Psoas muscle (tissue), 8 donors: Measurements from ENCODE around the gene STARD9. TPM values are rescaled to one million over a fixed set of nuclear protein-coding genes. Genes with fewer than 3 reads are reported as not detected.

Source experiments
- ATAC-seq, 4 donors: fragments of 200-7000 bp; cut with Tn5 transposase; one replicate each; pipeline ENCODE4 v1.9.1; 2020; ENCODE audit warnings: moderate library complexity in 3 of 4, mild to moderate bottlenecking in 2 of 4
- DNase-seq, 2 donors: peaks; one replicate each; pipeline ENCODE4 v3.0.0-alpha.2; 2020
- H3K27ac ChIP-seq: fragments of 200-600 bp; one replicate; pipeline ENCODE4 v1.8.0; 2022
- H3K27me3 ChIP-seq, 3 donors: fragments of 200-600 bp in 1 of 3; one replicate each; pipeline versions ENCODE4 v1.6.1 to v1.8.0; 2013 to 2022; ENCODE audit warnings: low read length in 2 of 3, mild to moderate bottlenecking in 2 of 3, moderate library complexity in 1 of 3; ENCODE audit not compliant: insufficient read depth in 3 of 3
- H3K36me3 ChIP-seq, 2 donors: fragments of 200-600 bp in 1 of 2; one replicate each; pipeline versions ENCODE4 v1.6.1 to v1.8.0; 2013 to 2022; ENCODE audit warnings: low read depth in 1 of 2, mild to moderate bottlenecking in 1 of 2, moderate library complexity in 1 of 2; ENCODE audit not compliant: insufficient read depth in 1 of 2
- H3K4me1 ChIP-seq: fragments of 200-600 bp; one replicate; pipeline ENCODE4 v1.8.0; 2022
- H3K4me3 ChIP-seq: fragments of 200-600 bp; one replicate; pipeline ENCODE4 v1.8.0; 2022; ENCODE audit warnings: mild to moderate bottlenecking
- H3K9me3 ChIP-seq: fragments of 200-600 bp; one replicate; pipeline ENCODE4 v1.8.0; 2022
- WGBS, 3 donors: extraction: QIAGEN DNeasy Blood & Tissue Kit; methylation state at CpG; one replicate each; pipeline versions ENCODE4 v1.1.6 to v1.1.7; 2013; 5-methylcytosine and 5-hydroxymethylcytosine counted together
- intact Hi-C, 2 donors: fragments of 100-400 bp; cut with DNase I; formaldehyde crosslinking; loops; one replicate each; pipeline versions ENCODE4 v1.11.0 to v1.14.2; 2022
- polyA plus RNA-seq, 3 donors: library from polyadenylated mRNA; stranded (reverse); fragments of 200-250 nt; gene quantifications; one replicate each; pipeline ENCODE4 v1.2.3, GENCODE V29; 2013
- total RNA-seq, 4 donors: library from RNA; stranded (reverse); fragmentation: NEBNext Ultra II Directional in 2 of 4; extraction: Animal tissue kit (Norgen Biotek cat#: 25700) in 2 of 4; gene quantifications; one replicate each; pipeline versions ENCODE4 v1.2.1 to v1.2.4, GENCODE V29; 2021 to 2023
- TF ChIP-seq, protein P1 (sequence below): fragments of 200-600 bp; IDR thresholded peaks from one replicate; pipeline ENCODE4 v1.8.0; 2022; ENCODE audit warnings: antibody characterized with exemption
- donor health status: healthy with polysubstance abuse.
- donor health status: DM: no; HTN: no; CAD: no; lungs with moderate emphysema.
- donor health status: Bipolar disorder and iron deficiency.
- donor health status: healthy.
- donor health status: DM: yes; HTN: yes; CAD: no.
- donor health status: DM: no; HTN: no; CAD: no.
- donor health status: DM: no; HTN: no; CAD: no.
- donor health status: DM: yes; HTN: yes; CAD: no.

The STARD9 gene
- total and polyA plus RNA-seq, 7 donors: 0.65 to 4.1 (median 1.7) TPM

DNA sequence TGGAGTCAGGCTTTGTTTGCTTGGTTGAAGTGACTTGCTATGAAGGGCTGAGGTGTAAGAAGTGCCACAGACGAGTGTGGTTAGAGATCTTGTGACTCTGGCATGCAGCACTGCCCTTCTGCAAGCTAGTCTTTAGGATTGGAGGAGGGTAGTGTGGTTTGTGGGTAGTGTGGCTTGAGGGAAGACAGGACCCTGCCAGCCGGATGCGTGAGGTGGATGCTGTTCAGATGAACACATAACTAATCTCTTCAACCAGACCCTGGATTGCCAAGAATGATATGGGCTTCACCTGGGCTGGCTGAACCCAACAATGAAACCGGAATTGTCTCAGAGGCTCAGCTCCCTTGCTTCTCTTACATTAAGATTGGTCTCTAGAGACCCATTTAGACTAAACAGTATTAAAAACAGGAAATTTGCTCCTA lies 32.7 kb downstream of the STARD9 start:
- intact Hi-C loops: no loop called here
- no peak for DNase-seq

DNA sequence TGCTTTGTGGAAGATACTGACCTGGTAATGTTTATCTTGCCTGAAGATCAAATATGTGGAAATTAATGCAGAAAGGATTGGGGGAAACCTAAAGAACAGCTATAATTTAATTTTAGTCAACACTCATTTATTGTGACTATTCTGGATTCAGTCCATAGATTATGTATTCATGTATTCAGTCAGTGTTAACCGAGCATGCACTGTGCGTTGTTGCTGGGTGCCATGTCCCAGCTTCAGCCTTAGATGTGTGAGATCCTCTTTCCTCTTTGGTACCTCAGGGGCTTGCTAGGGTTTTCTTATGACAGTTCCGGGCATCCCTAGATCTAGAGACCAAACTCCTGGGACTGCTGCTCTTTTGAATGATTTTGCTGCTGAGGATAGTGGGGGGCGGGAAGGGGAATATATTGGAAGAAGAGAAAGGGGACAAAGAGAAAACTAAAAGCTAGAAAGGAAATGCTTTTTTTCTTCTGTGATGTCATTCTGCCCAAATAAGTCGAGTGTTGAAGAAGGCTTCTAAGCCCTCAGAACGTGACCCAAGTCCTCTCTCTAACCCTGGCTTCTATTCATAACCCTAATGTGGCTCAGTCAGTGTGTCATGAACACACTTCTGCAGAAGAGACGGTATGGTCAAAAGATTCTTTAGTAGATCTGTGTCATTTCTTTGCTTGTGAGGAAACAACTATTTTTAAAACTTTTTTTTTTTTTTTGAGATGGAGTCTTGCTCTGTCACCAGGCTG lies 33.5 kb downstream of the STARD9 start:
- intact Hi-C loops: no loop called here
- DNase-seq (no peak), ATAC-seq (no peak)
- WGBS, 3 donors: 69 to 71% (median 71%) methylated on average over 7 of the region's 7 CpGs
- TF ChIP-seq, protein P1, sequence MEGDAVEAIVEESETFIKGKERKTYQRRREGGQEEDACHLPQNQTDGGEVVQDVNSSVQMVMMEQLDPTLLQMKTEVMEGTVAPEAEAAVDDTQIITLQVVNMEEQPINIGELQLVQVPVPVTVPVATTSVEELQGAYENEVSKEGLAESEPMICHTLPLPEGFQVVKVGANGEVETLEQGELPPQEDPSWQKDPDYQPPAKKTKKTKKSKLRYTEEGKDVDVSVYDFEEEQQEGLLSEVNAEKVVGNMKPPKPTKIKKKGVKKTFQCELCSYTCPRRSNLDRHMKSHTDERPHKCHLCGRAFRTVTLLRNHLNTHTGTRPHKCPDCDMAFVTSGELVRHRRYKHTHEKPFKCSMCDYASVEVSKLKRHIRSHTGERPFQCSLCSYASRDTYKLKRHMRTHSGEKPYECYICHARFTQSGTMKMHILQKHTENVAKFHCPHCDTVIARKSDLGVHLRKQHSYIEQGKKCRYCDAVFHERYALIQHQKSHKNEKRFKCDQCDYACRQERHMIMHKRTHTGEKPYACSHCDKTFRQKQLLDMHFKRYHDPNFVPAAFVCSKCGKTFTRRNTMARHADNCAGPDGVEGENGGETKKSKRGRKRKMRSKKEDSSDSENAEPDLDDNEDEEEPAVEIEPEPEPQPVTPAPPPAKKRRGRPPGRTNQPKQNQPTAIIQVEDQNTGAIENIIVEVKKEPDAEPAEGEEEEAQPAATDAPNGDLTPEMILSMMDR: no peak
- Histone ChIP-seq H3K36me3 (no peaks in the 10 kb centered on the region), H3K4me3 (no peak overlapping the region), H3K27ac (peak overlapping the region; percentile 21), H3K9me3 (no peaks in the 10 kb centered on the region), H3K27me3 (no peaks in the 10 kb centered on the region), H3K4me1 (peaks cover 30% of the 10 kb centered on the region)

More for the DNA sequence above, 32.7 kb downstream of the STARD9 start:
- Histone ChIP-seq H3K27ac (no peak overlapping the region), H3K9me3 (no peaks in the 10 kb centered on the region), H3K4me1 (peaks cover 30% of the 10 kb centered on the region), H3K36me3 (no peaks in the 10 kb centered on the region), H3K4me3 (no peak overlapping the region), H3K27me3 (no peaks in the 10 kb centered on the region)
- WGBS, 3 donors: 52 to 68% (median 62%) methylated on average over 4 of the region's 4 CpGs
- TF ChIP-seq, protein P1: no peak
- ATAC-seq: no peak

DNA sequence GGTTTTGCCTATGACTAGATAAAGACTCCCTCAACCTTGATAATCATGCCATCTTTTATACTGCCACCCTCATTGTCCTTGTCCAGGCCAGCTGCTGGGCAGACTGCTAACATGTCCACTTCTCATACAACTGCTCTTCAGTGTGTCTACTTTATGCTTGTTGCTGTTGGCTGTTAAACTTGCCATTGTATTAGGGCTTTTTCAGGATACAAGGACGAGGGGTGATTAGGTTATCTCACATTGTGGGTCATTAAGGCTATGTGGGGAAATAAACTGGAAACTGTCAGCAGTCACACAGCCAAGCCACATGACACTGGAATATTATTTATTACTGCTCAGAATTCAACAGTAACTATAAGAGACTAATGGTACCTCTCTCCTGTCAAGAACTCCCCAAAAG lies 36.1 kb downstream of the STARD9 start:
- Histone ChIP-seq H3K9me3 (no peaks in the 10 kb centered on the region), H3K4me1 (peaks cover 10% of the 10 kb centered on the region), H3K36me3 (no peaks in the 10 kb centered on the region), H3K27ac (no peak overlapping the region), H3K27me3 (no peaks in the 10 kb centered on the region), H3K4me3 (no peak overlapping the region)
- 39 to 70% (median 64%) methylated on average over 1 of the region's 1 CpG for WGBS, 3 donors
- TF ChIP-seq, protein P1: no peak
- ATAC-seq (no peak), DNase-seq (no peak)
- intact Hi-C loops: no loop called here

DNA sequence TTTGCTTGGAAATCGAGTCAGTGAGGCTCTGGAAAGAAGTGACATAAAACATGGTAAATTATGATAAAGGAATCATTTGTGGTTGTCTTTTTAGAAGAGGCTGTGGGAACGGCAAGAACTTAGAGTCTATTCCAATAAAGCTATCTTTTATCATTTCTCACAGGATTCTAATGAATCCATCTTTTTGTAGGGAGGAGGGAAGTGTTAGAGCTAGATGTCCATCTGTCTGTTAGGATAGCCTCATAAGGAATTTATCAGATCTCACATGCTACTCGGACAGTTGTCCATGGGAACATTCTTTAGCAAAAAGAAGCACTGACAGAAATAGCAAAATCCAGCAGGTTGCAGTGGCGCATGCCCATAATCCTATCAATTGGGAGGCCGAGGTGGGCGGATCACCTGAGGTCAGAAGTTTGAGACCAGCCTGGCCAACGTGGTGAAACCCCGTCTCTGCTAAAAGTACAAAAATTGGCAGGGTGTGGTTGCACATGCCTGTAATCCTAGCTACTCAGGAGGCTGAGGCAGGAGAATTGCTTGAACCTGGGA lies 37.0 kb downstream of the STARD9 start:
- no peak for DNase-seq
- no peaks in the 10 kb centered on the region for H3K9me3 ChIP-seq
- no peak overlapping the region for H3K27ac ChIP-seq
- H3K36me3 ChIP-seq: no peaks in the 10 kb centered on the region
- intact Hi-C loops: no loop called here
- TF ChIP-seq, protein P1: no peak
- no peaks in the 10 kb centered on the region for H3K27me3 ChIP-seq
- WGBS, 3 donors: 79 to 85% (median 80%) methylated on average over 8 of the region's 8 CpGs
- H3K4me3 ChIP-seq: no peak overlapping the region
- peaks cover 9% of the 10 kb centered on the region for H3K4me1 ChIP-seq
- ATAC-seq: no peak
